ENCODE measurements around the gene TRIM66.

GRCh38 chr11:8636127-8636526 is 46.3 kb downstream of the TRIM66 start:
- TF ChIP-seq POLR2AphosphoS5 (IDR thresholded peaks at IDR 0.05; ENCODE audit: low read depth, low read length) (no peak), SIN3A (IDR thresholded peaks at IDR 0.05; ENCODE audit: borderline replicate concordance, insufficient read depth, low read length) (no peak)
